A549 (cell line): ENCODE data around the gene TYW5. TPM values are rescaled to one million over a fixed set of nuclear protein-coding genes. Genes with fewer than 3 reads are reported as not detected.

Experiments
- ATAC-seq, 2 experiments: fragments of 200-7000 bp in 1 of 2; fragments of >200 bp in 1 of 2; cut with Nextera tagmentation in 1 of 2; cut with Tn5 transposase in 1 of 2; 3 replicates each; pipeline versions ENCODE4 v1.8.0 to v1.9.1; 2018 to 2020; ENCODE audit warnings: mild to moderate bottlenecking in 1 of 2, moderate library complexity in 1 of 2
- CTCF ChIA-PET: fragments of 300-600 bp; sonication (Branson Sonifier 250); formaldehyde crosslinking; extraction: SDS; loops from one replicate; lab custom pipeline; 2021; ENCODE audit warnings: antibody characterized with exemption, inconsistent platforms; lab: Yijun Ruan, JAX
- POLR2A ChIA-PET: fragments of 350-600 bp; formaldehyde crosslinking; extraction: SDS; loops from one replicate; lab custom pipeline; 2021; ENCODE audit warnings: antibody characterized with exemption, inconsistent platforms; lab: Yijun Ruan, JAX
- DNase-seq, 2 experiments: peaks; one replicate each; pipeline versions ENCODE4 v3.0.0 to v3.0.0-alpha.2; 2011 to 2016; ENCODE audit warnings: low read depth in 1 of 2, low spot score in 1 of 2
- FAIRE-seq: peaks from 2 replicates; lab custom pipeline; 2011; peaks lifted over from hg19 to GRCh38; lab: Jason Lieb, UNC
- H3K27ac ChIP-seq, 2 experiments: fragments of >200 bp; sonication (Bioruptor Twin); formaldehyde crosslinking; 3 replicates each; pipeline ENCODE4 v1.5.1; 2016 to 2017
- H3K4me1 ChIP-seq: fragments of >200 bp; sonication (Bioruptor Twin); formaldehyde crosslinking; 3 replicates; pipeline ENCODE4 v1.6.1; 2016
- H3K4me2 ChIP-seq: fragments of >200 bp; sonication (Bioruptor Twin); formaldehyde crosslinking; 3 replicates; pipeline ENCODE4 v1.6.1; 2016
- H3K4me3 ChIP-seq: fragments of >200 bp; sonication (Bioruptor Twin); formaldehyde crosslinking; 3 replicates; pipeline ENCODE4 v1.5.1; 2016
- H3K9me3 ChIP-seq: fragments of >200 bp; sonication (Bioruptor Twin); formaldehyde crosslinking; 3 replicates; pipeline ENCODE4 v1.6.1; 2016
- BHLHE40 ChIP-seq: IDR thresholded peaks from 2 replicates; pipeline ENCODE4 v1.6.1; 2012; ENCODE audit warnings: low read depth, low read length, inconsistent platforms
- CBX2 ChIP-seq: fragments of 200-600 bp; sonication (generic); IDR thresholded peaks from 2 replicates; pipeline ENCODE4 v1.6.1; 2016; ENCODE audit warnings: low read depth, mild to moderate bottlenecking, borderline replicate concordance
- CHD2 ChIP-seq: fragments of 150-350 bp; IDR thresholded peaks from 2 replicates; pipeline ENCODE4 v1.6.1; 2014; ENCODE audit warnings: low read length; ENCODE audit not compliant: partially characterized antibody
- CHD4 ChIP-seq: fragments of 200-600 bp; sonication (generic); IDR thresholded peaks from 2 replicates; pipeline ENCODE4 v1.6.1; 2016; ENCODE audit warnings: antibody characterized with exemption, mild to moderate bottlenecking, borderline replicate concordance
- E2F6 ChIP-seq: IDR thresholded peaks from 2 replicates; pipeline ENCODE4 v1.6.1; 2012; ENCODE audit warnings: low read depth, borderline replicate concordance
- EP300 ChIP-seq, 2 experiments: fragments of >200 bp; sonication (Bioruptor Twin); formaldehyde crosslinking; IDR thresholded peaks; 2 replicates in 1 of 2; 3 replicates in 1 of 2; pipeline ENCODE4 v1.6.1; 2016 to 2017
- ESRRA ChIP-seq: fragments of 150-350 bp; IDR thresholded peaks from 2 replicates; pipeline ENCODE4 v1.6.1; 2014; ENCODE audit warnings: mild to moderate bottlenecking, low read length, borderline replicate concordance
- FOSB ChIP-seq: fragments of 250-450 bp; sonication (Bioruptor Pico); IDR thresholded peaks from 2 replicates; pipeline ENCODE4 v1.5.0; 2020; ENCODE audit warnings: mild to moderate bottlenecking, moderate library complexity
- GATA3 ChIP-seq: IDR thresholded peaks from 2 replicates; pipeline ENCODE4 v1.6.1; 2012; ENCODE audit warnings: borderline replicate concordance
- HDAC2 ChIP-seq: fragments of 200-600 bp; sonication (generic); IDR thresholded peaks from 2 replicates; pipeline ENCODE4 v1.6.1; 2016
- JUN ChIP-seq, 2 experiments: fragments of >200 bp; sonication (Bioruptor Twin); formaldehyde crosslinking; IDR thresholded peaks; 2 replicates in 1 of 2; 3 replicates in 1 of 2; pipeline ENCODE4 v1.6.1; 2016 to 2017
- PHF8 ChIP-seq: fragments of 200-600 bp; sonication (generic); IDR thresholded peaks from 2 replicates; pipeline ENCODE4 v1.6.1; 2016; ENCODE audit warnings: low read depth, mild to moderate bottlenecking, antibody characterized with exemption, moderate library complexity, borderline replicate concordance
- POLR2AphosphoS2 ChIP-seq: conservative IDR thresholded peaks from 2 replicates; pipeline ENCODE4 v1.6.1; 2012; ENCODE audit warnings: low read length, improper control_type of control experiment, inconsistent platforms
- RARB ChIP-seq: fragments of 250-450 bp; sonication (Bioruptor Pico); IDR thresholded peaks from 2 replicates; pipeline ENCODE4 v1.8.0; 2021; ENCODE audit warnings: mild to moderate bottlenecking, moderate library complexity
- RNF2 ChIP-seq: fragments of 200-600 bp; sonication (generic); IDR thresholded peaks from 2 replicates; pipeline ENCODE4 v1.6.1; 2016; ENCODE audit warnings: low read depth, mild to moderate bottlenecking, antibody characterized with exemption, moderate library complexity, borderline replicate concordance
- SMC3 ChIP-seq: fragments of >200 bp; sonication (Bioruptor Twin); formaldehyde crosslinking; IDR thresholded peaks from 3 replicates; pipeline ENCODE4 v1.6.1; 2018; ENCODE audit warnings: inconsistent platforms
- SREBF2 ChIP-seq: fragments of 450-650 bp; IDR thresholded peaks from 2 replicates; pipeline ENCODE4 v1.6.1; 2014; ENCODE audit warnings: mild to moderate bottlenecking, moderate library complexity
- TP53 ChIP-seq: fragments of 250-450 bp; sonication (Bioruptor Pico); IDR thresholded peaks from 2 replicates; pipeline ENCODE4 v1.5.0; 2021; ENCODE audit warnings: mild to moderate bottlenecking, moderate library complexity
- USF2 ChIP-seq: fragments of 450-650 bp; IDR thresholded peaks from 2 replicates; pipeline ENCODE4 v1.6.1; 2014; ENCODE audit warnings: antibody characterized with exemption
- ZC3H11A ChIP-seq: fragments of 450-650 bp; IDR thresholded peaks from 2 replicates; pipeline ENCODE4 v1.6.1; 2014; ENCODE audit warnings: antibody characterized with exemption, mild to moderate bottlenecking
- WGBS: methylation state at CpG from one replicate; pipeline ENCODE4 v1.1.6; 2017; ENCODE audit errors: missing lambda C conversion rate; 5-methylcytosine and 5-hydroxymethylcytosine counted together
- polyA plus RNA-seq, 4 experiments: library from polyadenylated mRNA; depleted of rRNA in 3 of 4; stranded (reverse); fragments of >200 nt; fragmentation: RNase III in 1 of 4; extraction: RNeasy Plus Mini Kit Qiagen cat#74134 plus additional on column Dnase treatment in 1 of 4; gene quantifications; 2 replicates in 3 of 4; 3 replicates in 1 of 4; pipeline ENCODE4 v1.2.3, GENCODE V29; 2011 to 2017
- TF ChIP-seq, protein P1 (sequence below): fragments of >200 bp; sonication (Bioruptor Twin); formaldehyde crosslinking; IDR thresholded peaks from 3 replicates; pipeline ENCODE4 v1.6.1; 2016

The TYW5 gene
- polyA plus RNA-seq, 2 of the 4 experiments (the other 2 are of a cell fraction) = 7.8 to 15.2 TPM

GRCh38 chr2:199929262-199929661 lies 26.0 kb downstream of the TYW5 start:
- peaks cover 11% of the 10 kb centered on the region; the same call in 2 of the 3 replicates for H3K4me1 ChIP-seq
- H3K4me2 ChIP-seq = no peak overlapping the region
- H3K27ac ChIP-seq = no peak overlapping the region
- WGBS = 85% methylated on average over 2 of the region's 2 CpGs
- POLR2A ChIA-PET = no interaction called here
- ATAC-seq = peak in 1 of 2 experiments; percentile 46; a peak in 1 of 6 replicates
- TF ChIP-seq, protein P1, sequence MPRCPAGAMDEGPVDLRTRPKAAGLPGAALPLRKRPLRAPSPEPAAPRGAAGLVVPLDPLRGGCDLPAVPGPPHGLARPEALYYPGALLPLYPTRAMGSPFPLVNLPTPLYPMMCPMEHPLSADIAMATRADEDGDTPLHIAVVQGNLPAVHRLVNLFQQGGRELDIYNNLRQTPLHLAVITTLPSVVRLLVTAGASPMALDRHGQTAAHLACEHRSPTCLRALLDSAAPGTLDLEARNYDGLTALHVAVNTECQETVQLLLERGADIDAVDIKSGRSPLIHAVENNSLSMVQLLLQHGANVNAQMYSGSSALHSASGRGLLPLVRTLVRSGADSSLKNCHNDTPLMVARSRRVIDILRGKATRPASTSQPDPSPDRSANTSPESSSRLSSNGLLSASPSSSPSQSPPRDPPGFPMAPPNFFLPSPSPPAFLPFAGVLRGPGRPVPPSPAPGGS = no peak
- TF ChIP-seq RARB (CRISPR knock-in tag) (no peak), RNF2 (no peak), PHF8 (no peak)
- H3K9me3 ChIP-seq = no peaks in the 10 kb centered on the region
- no peak for FAIRE-seq
- DNase-seq = no peak
- CTCF ChIA-PET = interaction anchor here (0.5 to 0.8 kb wide), 2 partner anchors 13 to 87 kb away, joined by 3 read pairs; no protein-coding TSS in a partner anchor
- no peak overlapping the region for H3K4me3 ChIP-seq

- H3K4me3 ChIP-seq = no peak overlapping the region
- DNase-seq (no peak), FAIRE-seq (peak; percentile 7), ATAC-seq (no peak)
- no peak overlapping the region for H3K4me2 ChIP-seq
- H3K9me3 ChIP-seq = no peaks in the 10 kb centered on the region
- CTCF ChIA-PET = interaction anchor here (0.5 kb wide), 1 partner anchor 87 kb away, joined by 3 read pairs; no protein-coding TSS in a partner anchor
- H3K27ac ChIP-seq = no peak overlapping the region
- TF ChIP-seq CBX2 (no peak), POLR2AphosphoS2 (no peak), SMC3 (no peak), BHLHE40 (no peak), SREBF2 (no peak), FOSB (CRISPR knock-in tag) (no peak), TP53 (no peak), ESRRA (no peak), E2F6 (no peak)
- peaks cover 11% of the 10 kb centered on the region; the same call in 2 of the 3 replicates for H3K4me1 ChIP-seq
- POLR2A ChIA-PET = no interaction called here
Measured at GRCh38 chr2:199928626-199929025, 26.7 kb downstream of the TYW5 start.

- 80% methylated on average over 2 of the region's 2 CpGs for WGBS
- no peak for DNase-seq
Measured at GRCh38 chr2:199928226-199928625, 27.1 kb downstream of the TYW5 start.

More at GRCh38 chr2:199928226-199928625, 27.1 kb downstream of the TYW5 start:
- TF ChIP-seq CBX2 (no peak), EP300 (IDR thresholded peaks at IDR 0.05) (no peak), USF2 (no peak), FOSB (CRISPR knock-in tag) (no peak), ZC3H11A (no peak), E2F6 (no peak), HDAC2 (no peak), CHD2 (no peak), POLR2AphosphoS2 (no peak), GATA3 (no peak), CHD4 (no peak), JUN (IDR thresholded peaks at IDR 0.05) (no peak), SMC3 (no peak)
- ATAC-seq = no peak
- Histone ChIP-seq H3K9me3 (no peaks in the 10 kb centered on the region), H3K27ac (no peak overlapping the region), H3K4me2 (no peak overlapping the region), H3K4me3 (no peak overlapping the region), H3K4me1 (peaks cover 11% of the 10 kb centered on the region; the same call in 2 of the 3 replicates)
- CTCF ChIA-PET = no interaction called here
- FAIRE-seq = peak; percentile 13
- POLR2A ChIA-PET = no interaction called here
